Fibroblast of pulmonary artery (primary cell): ENCODE measurements around the gene SOX21.

Source experiments
- DNase-seq: peaks from one replicate; pipeline ENCODE4 v3.0.0-alpha.2; 2010; ENCODE audit warnings: low read depth
- H3K4me3 ChIP-seq: replicated peaks from 2 replicates; pipeline ENCODE4 v1.5.1; 2011; ENCODE audit warnings: low read depth, mild to moderate bottlenecking, control low read depth, low read length, moderate library complexity
- CTCF ChIP-seq: IDR thresholded peaks from 2 replicates; pipeline ENCODE4 v1.5.1; 2011; ENCODE audit warnings: mild to moderate bottlenecking, control low read depth, low read length, inconsistent platforms; ENCODE audit errors: missing control alignments

SOX21 gene

GRCh38 chr13:94712812-94713560, 641 bp upstream of the SOX21 start:
- TF ChIP-seq CTCF = no peak
- peak; percentile 65 for DNase-seq
- no peak overlapping the region for H3K4me3 ChIP-seq

- no peak overlapping the region for H3K4me3 ChIP-seq
- peak; percentile 23 for DNase-seq
- TF ChIP-seq CTCF = no peak
Measured at GRCh38 chr13:94711561-94712286, 621 bp downstream of the SOX21 start.

- no peak overlapping the region for H3K4me3 ChIP-seq
- DNase-seq = no peak
- no peak for TF ChIP-seq CTCF
Measured at GRCh38 chr13:94710881-94711560, 1.3 kb downstream of the SOX21 start.

- H3K4me3 ChIP-seq = no peak overlapping the region
- DNase-seq = no peak
- TF ChIP-seq CTCF = no peak
Measured at GRCh38 chr13:94710065-94710781, 2.1 kb downstream of the SOX21 start.

GRCh38 chr13:94709001-94709834, 3.1 kb downstream of the SOX21 start:
- DNase-seq = no peak
- TF ChIP-seq CTCF = no peak
- no peak overlapping the region for H3K4me3 ChIP-seq
